Smooth muscle cell (in vitro differentiated cells): Measurements from ENCODE around the gene LCN6. TPM values are rescaled to one million over a fixed set of nuclear protein-coding genes. Genes with fewer than 3 reads are reported as not detected.

Experiments used
- DNase-seq: peaks from one replicate; lab custom pipeline; 2025; ENCODE audit not compliant: unreplicated experiment; lab: John Stamatoyannopoulos, UW
- H2AFZ ChIP-seq: fragments of 200-600 bp; sonication (generic); 2 replicates; pipeline ENCODE4 v1.6.0; 2016; ENCODE audit warnings: antibody characterized with exemption, low read depth, mild to moderate bottlenecking
- H3F3A ChIP-seq: fragments of 200-600 bp; sonication (generic); 2 replicates; pipeline ENCODE4 v1.6.0; 2017; ENCODE audit warnings: antibody characterized with exemption, low read depth
- H3K27ac ChIP-seq: fragments of 200-600 bp; sonication (generic); 2 replicates; pipeline ENCODE4 v1.5.1; 2016; ENCODE audit warnings: low read depth, mild to moderate bottlenecking
- H3K27me3 ChIP-seq: fragments of 200-600 bp; sonication (generic); 2 replicates; pipeline ENCODE4 v1.6.1; 2016; ENCODE audit warnings: low read depth, mild to moderate bottlenecking
- H3K36me3 ChIP-seq: fragments of 200-600 bp; sonication (generic); 2 replicates; pipeline ENCODE4 v1.5.1; 2016; ENCODE audit warnings: low read depth
- H3K4me1 ChIP-seq: fragments of 200-600 bp; sonication (generic); 2 replicates; pipeline ENCODE4 v1.5.1; 2016; ENCODE audit warnings: low read depth
- H3K4me2 ChIP-seq: fragments of 200-600 bp; sonication (generic); 2 replicates; pipeline ENCODE4 v1.6.0; 2016; ENCODE audit warnings: mild to moderate bottlenecking
- H3K4me3 ChIP-seq: fragments of 200-600 bp; sonication (generic); 2 replicates; pipeline ENCODE4 v1.5.1; 2016; ENCODE audit warnings: mild to moderate bottlenecking
- H3K79me2 ChIP-seq: fragments of 200-600 bp; sonication (generic); 2 replicates; pipeline ENCODE4 v1.6.0; 2016; ENCODE audit warnings: low read depth, mild to moderate bottlenecking
- H3K9ac ChIP-seq: fragments of 200-600 bp; sonication (generic); 2 replicates; pipeline ENCODE4 v1.6.0; 2016; ENCODE audit warnings: low read depth
- H3K9me3 ChIP-seq: fragments of 200-600 bp; sonication (generic); replicated peaks from 2 replicates; pipeline ENCODE4 v1.5.1; 2016; ENCODE audit warnings: low read depth
- H4K20me1 ChIP-seq: fragments of 200-600 bp; sonication (generic); 2 replicates; pipeline ENCODE4 v1.6.0; 2016; ENCODE audit warnings: low read depth
- CTCF ChIP-seq: fragments of 200-600 bp; sonication (generic); IDR thresholded peaks from 2 replicates; pipeline ENCODE4 v1.5.1; 2017; ENCODE audit warnings: borderline replicate concordance, mild to moderate bottlenecking, antibody characterized with exemption; ENCODE audit not compliant: insufficient read depth, poor library complexity, severe bottlenecking
- WGBS: methylation state at CpG from one replicate; pipeline ENCODE4 v1.1.7; 2016; ENCODE audit warnings: low lambda C conversion rate; 5-methylcytosine and 5-hydroxymethylcytosine counted together
- polyA plus RNA-seq: library from polyadenylated mRNA; unstranded; fragments of >200 nt; fragmentation: Nextera tagmentation; extraction: Ambion mirVana; gene quantifications from 2 replicates; pipeline ENCODE4 v1.2.1, GENCODE V29; 2016
- total RNA-seq: library from RNA; depleted of rRNA; stranded (reverse); fragments of >200 nt; gene quantifications from 2 replicates; pipeline ENCODE4 v1.2.3, GENCODE V29; 2014

The LCN6 gene
- total and polyA plus RNA-seq, 2 experiments from 2014 or later = not detected

- Histone ChIP-seq H4K20me1 (no peaks in the 10 kb centered on the region), H3K4me2 (no peak overlapping the region), H3K4me3 (no peak overlapping the region), H2AFZ (no peak overlapping the region), H3K36me3 (no peaks in the 10 kb centered on the region), H3K79me2 (no peaks in the 10 kb centered on the region), H3K9me3 (no peaks in the 10 kb centered on the region), H3F3A (no peaks in the 10 kb centered on the region), H3K27ac (no peak overlapping the region), H3K27me3 (no peaks in the 10 kb centered on the region), H3K4me1 (no peaks in the 10 kb centered on the region), H3K9ac (no peak overlapping the region)
- WGBS = 94% methylated on average over 20 of the region's 20 CpGs
- no peak for TF ChIP-seq CTCF
- no peak for DNase-seq
These were observed 9.4 kb downstream of the LCN6 start for GRCh38 chr9:136738960-136739359.

DNA sequence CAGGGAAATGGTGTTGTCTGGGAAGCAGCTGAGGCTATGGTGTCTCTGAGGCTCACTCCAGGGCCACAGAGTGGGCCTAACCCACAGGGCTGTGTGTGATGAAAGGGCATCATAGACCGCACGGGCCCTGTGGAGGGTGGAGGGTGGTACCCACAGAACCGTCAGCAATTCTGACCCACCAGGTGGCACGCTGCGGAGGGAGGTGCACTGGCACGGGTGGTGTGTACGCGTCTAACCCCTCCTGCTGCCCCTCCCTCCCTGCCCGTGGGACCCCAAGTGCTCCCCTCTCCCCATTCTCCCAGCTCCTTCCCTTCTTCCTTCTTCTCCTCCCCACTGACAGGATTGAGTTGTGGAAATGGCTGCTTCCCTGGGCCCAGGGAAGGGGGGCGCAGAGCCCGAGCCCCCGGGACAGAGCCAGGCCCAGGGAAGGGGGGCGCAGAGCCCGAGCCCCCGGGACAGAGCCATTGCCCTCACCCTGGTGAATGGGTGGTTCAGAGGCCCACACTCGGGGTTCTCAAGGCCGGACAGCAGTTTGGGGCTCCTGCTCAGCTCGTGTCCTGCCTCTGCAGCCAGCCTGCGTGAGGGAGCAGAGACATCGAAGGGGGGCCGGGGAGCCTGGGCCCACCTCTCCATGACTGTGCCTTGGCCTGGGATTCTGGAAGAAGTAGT, 12.4 kb downstream of the LCN6 start:
- Histone ChIP-seq H3K4me2 (no peak overlapping the region), H3K27me3 (no peaks in the 10 kb centered on the region), H3K9ac (no peak overlapping the region), H3K79me2 (no peaks in the 10 kb centered on the region), H4K20me1 (peaks cover 8% of the 10 kb centered on the region), H3K4me3 (no peak overlapping the region), H3K36me3 (no peaks in the 10 kb centered on the region), H2AFZ (no peak overlapping the region), H3K9me3 (no peaks in the 10 kb centered on the region), H3F3A (no peaks in the 10 kb centered on the region), H3K4me1 (no peaks in the 10 kb centered on the region), H3K27ac (no peak overlapping the region)
- TF ChIP-seq CTCF = no peak
- no peak for DNase-seq
- WGBS = 96% methylated on average over 21 of the region's 21 CpGs

- Histone ChIP-seq H3K4me1 (no peaks in the 10 kb centered on the region), H3K27ac (no peak overlapping the region), H3K4me3 (no peak overlapping the region), H3K36me3 (no peaks in the 10 kb centered on the region), H3K9me3 (no peaks in the 10 kb centered on the region), H3K27me3 (no peaks in the 10 kb centered on the region), H2AFZ (no peak overlapping the region), H3K9ac (no peak overlapping the region), H3K4me2 (no peak overlapping the region), H4K20me1 (peaks cover 8% of the 10 kb centered on the region), H3F3A (no peaks in the 10 kb centered on the region), H3K79me2 (peaks cover 7% of the 10 kb centered on the region)
- 80% methylated on average over 12 of the region's 12 CpGs for WGBS
- TF ChIP-seq CTCF = no peak
- DNase-seq = no peak
These were observed 13.4 kb downstream of the LCN6 start for GRCh38 chr9:136734837-136735496.

DNA sequence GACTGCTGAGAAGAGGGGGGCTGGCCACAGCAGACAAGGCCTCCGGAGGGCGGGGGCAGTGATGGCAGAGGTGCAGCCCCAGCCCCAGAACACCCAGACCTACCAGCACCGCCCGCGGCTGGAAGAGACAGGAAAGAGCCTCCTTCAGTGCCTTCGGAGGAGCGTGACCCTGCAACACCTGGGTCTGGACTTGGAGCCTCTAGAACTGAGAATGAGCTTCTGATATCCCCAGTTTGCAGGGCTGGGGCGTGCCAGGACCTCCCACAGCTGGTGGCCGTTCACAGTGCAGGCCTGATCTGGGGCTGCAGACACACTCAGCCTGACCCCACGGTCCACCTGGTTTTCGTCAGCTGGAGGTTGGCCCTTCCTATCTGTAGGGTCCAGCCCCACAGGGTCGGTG, 14.7 kb downstream of the LCN6 start:
- H3K4me1 ChIP-seq = no peaks in the 10 kb centered on the region
- H3K4me3 ChIP-seq = no peak overlapping the region
- H3K27ac ChIP-seq = no peak overlapping the region
- no peak for TF ChIP-seq CTCF
- no peak for DNase-seq
- no peak overlapping the region for H3K4me2 ChIP-seq
- H3K9me3 ChIP-seq = no peaks in the 10 kb centered on the region
- H2AFZ ChIP-seq = no peak overlapping the region
- no peaks in the 10 kb centered on the region for H3K36me3 ChIP-seq
- H3K79me2 ChIP-seq = peaks cover 16% of the 10 kb centered on the region
- 90% methylated on average over 12 of the region's 12 CpGs for WGBS
- H3F3A ChIP-seq = no peaks in the 10 kb centered on the region
- H3K9ac ChIP-seq = no peak overlapping the region
- peaks cover 13% of the 10 kb centered on the region for H4K20me1 ChIP-seq
- no peaks in the 10 kb centered on the region for H3K27me3 ChIP-seq
